Neural cell (in vitro differentiated cells): ENCODE results near the gene FCHSD2. TPM values are rescaled to one million over a fixed set of nuclear protein-coding genes. Genes with fewer than 3 reads are reported as not detected.

Experiments
- H2AFZ ChIP-seq: fragments of 200-600, 300-800 bp; sonication (generic), shearing (Covaris generic); 2 replicates; pipeline ENCODE4 v1.6.0; 2014; ENCODE audit warnings: low read depth, mild to moderate bottlenecking, antibody characterized with exemption, low read length, moderate library complexity
- H3F3A ChIP-seq: fragments of 200-600 bp; shearing (Covaris generic); 2 replicates; pipeline ENCODE4 v1.6.1; 2016; ENCODE audit warnings: mild to moderate bottlenecking, moderate library complexity, mixed read lengths, antibody characterized with exemption, low read length; ENCODE audit not compliant: insufficient read depth, poor library complexity, severe bottlenecking
- H3K27ac ChIP-seq: fragments of 200-600, 300-800 bp; sonication (generic), shearing (Covaris generic); 2 replicates; pipeline ENCODE4 v1.5.1; 2014; ENCODE audit warnings: mild to moderate bottlenecking, low read length, moderate library complexity
- H3K27me3 ChIP-seq: fragments of 300-800, 200-600 bp; sonication (generic), shearing (Covaris generic); 2 replicates; pipeline ENCODE4 v1.6.0; 2014; ENCODE audit warnings: mild to moderate bottlenecking, low read depth, low read length, moderate library complexity; ENCODE audit not compliant: insufficient read depth
- H3K36me3 ChIP-seq: fragments of 300-800, 200-600 bp; sonication (generic), shearing (Covaris generic); 2 replicates; pipeline ENCODE4 v1.5.1; 2014; ENCODE audit warnings: mild to moderate bottlenecking, antibody characterized with exemption, low read length, moderate library complexity; ENCODE audit not compliant: insufficient read depth
- H3K4me2 ChIP-seq: fragments of 300-800, 200-600 bp; sonication (generic), shearing (Covaris generic); 2 replicates; pipeline ENCODE4 v1.6.0; 2014; ENCODE audit warnings: mild to moderate bottlenecking, low read length
- H3K4me3 ChIP-seq: fragments of 300-800, 200-600 bp; sonication (generic), shearing (Covaris generic); 2 replicates; pipeline ENCODE4 v1.5.1; 2014; ENCODE audit warnings: mild to moderate bottlenecking, low read length, moderate library complexity
- H3K79me2 ChIP-seq: fragments of 200-600 bp; shearing (Covaris generic); replicated peaks from 2 replicates; pipeline ENCODE4 v1.6.0; 2014; ENCODE audit warnings: mild to moderate bottlenecking, low read length, moderate library complexity; ENCODE audit not compliant: insufficient read depth
- H3K9ac ChIP-seq: fragments of 300-800, 200-600 bp; sonication (generic), shearing (Covaris generic); 2 replicates; pipeline ENCODE4 v1.6.1; 2016; ENCODE audit warnings: mild to moderate bottlenecking, low read length, mixed read lengths
- H3K9me2 ChIP-seq: fragments of 200-600 bp; shearing (Covaris generic); 2 replicates; pipeline ENCODE4 v1.6.1; 2016; ENCODE audit warnings: mild to moderate bottlenecking, low read length, mixed read lengths; ENCODE audit not compliant: insufficient read depth
- H3K9me3 ChIP-seq: fragments of 200-600, 300-800 bp; sonication (generic), shearing (Covaris generic); 2 replicates; pipeline ENCODE4 v1.6.1; 2016; ENCODE audit warnings: mild to moderate bottlenecking, mixed run types, low read length, moderate library complexity, mixed read lengths
- H4K20me1 ChIP-seq: fragments of 200-600 bp; shearing (Covaris generic); 2 replicates; pipeline ENCODE4 v1.6.1; 2016; ENCODE audit warnings: mild to moderate bottlenecking, mixed run types; ENCODE audit not compliant: insufficient read depth
- CTCF ChIP-seq: fragments of 450-650 bp; IDR thresholded peaks from 2 replicates; pipeline ENCODE4 v1.5.1; 2014; ENCODE audit warnings: antibody characterized with exemption, mild to moderate bottlenecking, moderate library complexity; ENCODE audit not compliant: poor library complexity, severe bottlenecking
- EP300 ChIP-seq: fragments of 450-650 bp; conservative IDR thresholded peaks from 2 replicates; pipeline ENCODE4 v1.6.1; 2014; ENCODE audit warnings: antibody characterized with exemption, mild to moderate bottlenecking, moderate library complexity; ENCODE audit not compliant: poor library complexity, severe bottlenecking
- EZH2 ChIP-seq: fragments of 200-600, 300-800 bp; shearing (Covaris generic), sonication (generic); IDR thresholded peaks from 2 replicates; pipeline ENCODE4 v1.6.1; 2014; ENCODE audit warnings: antibody characterized with exemption, low read length, borderline replicate concordance, mild to moderate bottlenecking; ENCODE audit not compliant: insufficient read depth, poor library complexity, severe bottlenecking
- MXI1 ChIP-seq: fragments of 450-650 bp; conservative IDR thresholded peaks from 2 replicates; pipeline ENCODE4 v1.6.1; 2014; ENCODE audit warnings: antibody characterized with exemption, mild to moderate bottlenecking; ENCODE audit not compliant: poor library complexity, severe bottlenecking
- POLR2AphosphoS5 ChIP-seq: IDR thresholded peaks from 2 replicates; pipeline ENCODE4 v1.6.1; 2012
- RAD21 ChIP-seq: fragments of 450-650 bp; conservative IDR thresholded peaks from 2 replicates; pipeline ENCODE4 v1.6.1; 2014; ENCODE audit warnings: antibody characterized with exemption, mild to moderate bottlenecking, moderate library complexity
- REST ChIP-seq: IDR thresholded peaks from 2 replicates; pipeline ENCODE4 v1.6.1; 2012; ENCODE audit warnings: borderline replicate concordance
- SMC3 ChIP-seq: fragments of 450-650 bp; conservative IDR thresholded peaks from 2 replicates; pipeline ENCODE4 v1.6.1; 2014; ENCODE audit warnings: antibody characterized with exemption, mild to moderate bottlenecking, moderate library complexity; ENCODE audit not compliant: poor library complexity
- TAF1 ChIP-seq: IDR thresholded peaks from 2 replicates; pipeline ENCODE4 v1.6.1; 2012; ENCODE audit warnings: low read depth
- polyA plus RNA-seq: library from polyadenylated mRNA; depleted of rRNA; stranded (reverse); fragments of >200 nt; gene quantifications from 2 replicates; pipeline ENCODE4 v1.2.3, GENCODE V29; 2014

The FCHSD2 gene
- polyA plus RNA-seq, 1 donor from 2014 or later, result 40.8 TPM

GRCh38 chr11:73156686-73157085, 14.6 kb upstream of the FCHSD2 start:
- Histone ChIP-seq H3K4me3 (no peak overlapping the region), H3K27me3 (no peaks in the 10 kb centered on the region), H2AFZ (no peak overlapping the region), H3K79me2 (no peaks in the 10 kb centered on the region), H4K20me1 (no peaks in the 10 kb centered on the region), H3K9ac (no peak overlapping the region), H3K27ac (no peak overlapping the region), H3K4me2 (no peak overlapping the region), H3F3A (no peaks in the 10 kb centered on the region), H3K36me3 (no peaks in the 10 kb centered on the region), H3K9me2 (no peaks in the 10 kb centered on the region), H3K9me3 (no peaks in the 10 kb centered on the region)
- TF ChIP-seq MXI1, result no peak
- no peak for TF ChIP-seq EZH2
- no peak for TF ChIP-seq POLR2AphosphoS5
- no peak for TF ChIP-seq RAD21
- TF ChIP-seq CTCF, result no peak
- TF ChIP-seq EP300, result no peak
- TF ChIP-seq TAF1, result no peak
- TF ChIP-seq SMC3, result no peak
- TF ChIP-seq REST, result no peak

- Histone ChIP-seq H3K27ac (no peak overlapping the region), H2AFZ (no peak overlapping the region), H3K4me2 (no peak overlapping the region), H3K9ac (no peak overlapping the region), H3K79me2 (no peaks in the 10 kb centered on the region), H3K9me3 (no peaks in the 10 kb centered on the region), H3F3A (no peaks in the 10 kb centered on the region), H3K27me3 (no peaks in the 10 kb centered on the region), H3K36me3 (no peaks in the 10 kb centered on the region), H3K9me2 (no peaks in the 10 kb centered on the region), H3K4me3 (no peak overlapping the region), H4K20me1 (no peaks in the 10 kb centered on the region)
- TF ChIP-seq EZH2 (no peak), POLR2AphosphoS5 (no peak), RAD21 (no peak), MXI1 (no peak), TAF1 (no peak), CTCF (no peak), SMC3 (no peak), REST (no peak), EP300 (no peak)
These were observed 14.0 kb upstream of the FCHSD2 start for GRCh38 chr11:73156114-73156513.
